ENCODE results near the gene SPATA6L.

Gene SPATA6L

GRCh38 chr9:4590430-4591122, 75.7 kb downstream of the SPATA6L start:
- H3K4me3 ChIP-seq (ENCODE audit: low read depth, low read length), result no peak overlapping the region

GRCh38 chr9:4588721-4589120, 77.6 kb downstream of the SPATA6L start:
- H3K4me3 ChIP-seq (ENCODE audit: low read depth, low read length), result no peak overlapping the region

GRCh38 chr9:4585135-4585534, 81.1 kb downstream of the SPATA6L start:
- no peak overlapping the region for H3K4me3 ChIP-seq (ENCODE audit: low read depth, low read length)

GRCh38 chr9:4584636-4585035, 81.6 kb downstream of the SPATA6L start:
- H3K4me3 ChIP-seq (ENCODE audit: low read depth, low read length), result no peak overlapping the region

GRCh38 chr9:4583001-4583400, 83.3 kb downstream of the SPATA6L start:
- H3K4me3 ChIP-seq (ENCODE audit: low read depth, low read length), result no peak overlapping the region

GRCh38 chr9:4581861-4582565, 84.3 kb downstream of the SPATA6L start:
- no peak overlapping the region for H3K4me3 ChIP-seq (ENCODE audit: low read depth, low read length)

GRCh38 chr9:4581035-4581760, 85.1 kb downstream of the SPATA6L start:
- no peak overlapping the region for H3K4me3 ChIP-seq (ENCODE audit: low read depth, low read length)

- no peak overlapping the region for H3K4me3 ChIP-seq (ENCODE audit: low read depth, low read length)
Measured at GRCh38 chr9:4579001-4579400, 87.3 kb downstream of the SPATA6L start.

GRCh38 chr9:4576448-4576847, 89.8 kb downstream of the SPATA6L start:
- no peak overlapping the region for H3K4me3 ChIP-seq (ENCODE audit: low read depth, low read length)

GRCh38 chr9:4575997-4576396, 90.3 kb downstream of the SPATA6L start:
- no peak overlapping the region for H3K4me3 ChIP-seq (ENCODE audit: low read depth, low read length)

GRCh38 chr9:4574657-4575243, 91.5 kb downstream of the SPATA6L start:
- no peak overlapping the region for H3K4me3 ChIP-seq (ENCODE audit: low read depth, low read length)

GRCh38 chr9:4573634-4574389, 92.5 kb downstream of the SPATA6L start:
- no peak overlapping the region for H3K4me3 ChIP-seq (ENCODE audit: low read depth, low read length)

GRCh38 chr9:4573176-4573575, 93.1 kb downstream of the SPATA6L start:
- no peak overlapping the region for H3K4me3 ChIP-seq (ENCODE audit: low read depth, low read length)

- H3K4me3 ChIP-seq (ENCODE audit: low read depth, low read length), result no peak overlapping the region
Measured at GRCh38 chr9:4572184-4572826, 94.0 kb downstream of the SPATA6L start.

GRCh38 chr9:4569101-4569500, 97.2 kb downstream of the SPATA6L start:
- no peak overlapping the region for H3K4me3 ChIP-seq (ENCODE audit: low read depth, low read length)

- no peak overlapping the region for H3K4me3 ChIP-seq (ENCODE audit: low read depth, low read length)
Measured at GRCh38 chr9:4567601-4568000, 98.7 kb downstream of the SPATA6L start.

GRCh38 chr9:4566806-4567205, 99.5 kb downstream of the SPATA6L start:
- H3K4me3 ChIP-seq (ENCODE audit: low read depth, low read length), result no peak overlapping the region

GRCh38 chr9:4563105-4563504, 103.2 kb downstream of the SPATA6L start:
- H3K4me3 ChIP-seq (ENCODE audit: low read depth, low read length), result no peak overlapping the region

- no peak overlapping the region for H3K4me3 ChIP-seq (ENCODE audit: low read depth, low read length)
Measured at GRCh38 chr9:4559261-4560182, 106.8 kb downstream of the SPATA6L start.

All from iPS-11a (cell line).